ENCODE results near the gene HOOK1. TPM values are rescaled to one million over a fixed set of nuclear protein-coding genes. Genes with fewer than 3 reads are reported as not detected.

HOOK1 gene
- total and polyA plus RNA-seq, 9 donors: 0.15 to 9.9 (median 1.5) TPM

DNA sequence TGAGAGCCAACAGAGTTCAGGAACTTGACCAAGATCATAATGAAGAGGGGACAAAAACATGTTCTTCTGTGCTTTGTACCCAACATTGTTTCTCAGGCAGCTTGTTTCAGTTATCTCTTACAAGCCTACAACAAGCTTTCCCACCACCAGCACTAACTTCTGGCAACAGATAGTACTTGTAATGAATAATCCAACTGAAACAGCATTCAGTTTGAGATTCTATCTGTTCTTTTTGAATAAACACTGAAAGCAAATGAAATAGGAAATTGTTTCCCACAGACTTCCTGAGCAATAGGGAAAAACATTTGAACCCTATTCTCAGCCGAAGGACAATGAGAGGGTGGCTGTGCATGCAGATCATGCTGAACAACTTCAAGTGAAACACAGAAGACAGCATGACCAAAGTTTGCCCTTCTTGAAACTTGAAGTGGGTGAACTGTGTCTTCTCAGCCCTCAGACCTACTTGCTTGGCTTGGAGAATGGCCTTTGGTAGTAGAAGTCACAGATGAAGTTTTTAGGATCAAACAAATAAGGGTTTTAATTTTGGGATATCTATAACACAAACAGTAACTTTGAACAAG, 11.2 kb upstream of the HOOK1 start:
- Histone ChIP-seq H3K27ac (no peak overlapping the region), H3K4me3 (no peak overlapping the region), H3K4me1 (ENCODE audit: insufficient read depth) (no peaks in the 10 kb centered on the region), H3K9me3 (no peaks in the 10 kb centered on the region), H3K36me3 (no peaks in the 10 kb centered on the region), H3K27me3 (no peaks in the 10 kb centered on the region)
- WGBS, 3 donors: 76 to 86% (median 86%) methylated on average over 1 of the region's 1 CpG
- DNase-seq: no peak
- intact Hi-C loops (cut with DNase I): no loop called here
- no peak for TF ChIP-seq POLR2A (IDR thresholded peaks at IDR 0.05)
- no peak for TF ChIP-seq EP300 (IDR thresholded peaks at IDR 0.05)
- TF ChIP-seq, protein P1, sequence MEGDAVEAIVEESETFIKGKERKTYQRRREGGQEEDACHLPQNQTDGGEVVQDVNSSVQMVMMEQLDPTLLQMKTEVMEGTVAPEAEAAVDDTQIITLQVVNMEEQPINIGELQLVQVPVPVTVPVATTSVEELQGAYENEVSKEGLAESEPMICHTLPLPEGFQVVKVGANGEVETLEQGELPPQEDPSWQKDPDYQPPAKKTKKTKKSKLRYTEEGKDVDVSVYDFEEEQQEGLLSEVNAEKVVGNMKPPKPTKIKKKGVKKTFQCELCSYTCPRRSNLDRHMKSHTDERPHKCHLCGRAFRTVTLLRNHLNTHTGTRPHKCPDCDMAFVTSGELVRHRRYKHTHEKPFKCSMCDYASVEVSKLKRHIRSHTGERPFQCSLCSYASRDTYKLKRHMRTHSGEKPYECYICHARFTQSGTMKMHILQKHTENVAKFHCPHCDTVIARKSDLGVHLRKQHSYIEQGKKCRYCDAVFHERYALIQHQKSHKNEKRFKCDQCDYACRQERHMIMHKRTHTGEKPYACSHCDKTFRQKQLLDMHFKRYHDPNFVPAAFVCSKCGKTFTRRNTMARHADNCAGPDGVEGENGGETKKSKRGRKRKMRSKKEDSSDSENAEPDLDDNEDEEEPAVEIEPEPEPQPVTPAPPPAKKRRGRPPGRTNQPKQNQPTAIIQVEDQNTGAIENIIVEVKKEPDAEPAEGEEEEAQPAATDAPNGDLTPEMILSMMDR (IDR thresholded peaks at IDR 0.05): no peak

DNA sequence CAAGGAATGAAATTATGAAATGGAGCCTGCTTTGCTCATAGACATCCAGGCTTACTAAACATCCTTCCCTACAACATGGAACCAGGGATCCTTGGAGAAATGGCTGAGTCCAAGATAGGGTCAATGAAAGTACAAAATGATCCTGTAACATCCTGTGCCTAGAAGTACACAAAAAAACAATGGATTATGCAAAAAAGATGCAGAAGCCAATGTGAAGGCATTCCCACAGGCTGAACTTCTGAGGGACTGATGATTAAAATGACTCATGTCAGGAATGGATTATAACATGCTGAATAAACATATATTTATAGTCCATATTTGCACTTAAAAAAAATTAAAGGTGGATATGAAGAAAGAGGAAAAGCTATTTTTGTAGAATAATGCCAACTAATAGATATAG, 10.4 kb upstream of the HOOK1 start:
- DNase-seq: no peak

DNA sequence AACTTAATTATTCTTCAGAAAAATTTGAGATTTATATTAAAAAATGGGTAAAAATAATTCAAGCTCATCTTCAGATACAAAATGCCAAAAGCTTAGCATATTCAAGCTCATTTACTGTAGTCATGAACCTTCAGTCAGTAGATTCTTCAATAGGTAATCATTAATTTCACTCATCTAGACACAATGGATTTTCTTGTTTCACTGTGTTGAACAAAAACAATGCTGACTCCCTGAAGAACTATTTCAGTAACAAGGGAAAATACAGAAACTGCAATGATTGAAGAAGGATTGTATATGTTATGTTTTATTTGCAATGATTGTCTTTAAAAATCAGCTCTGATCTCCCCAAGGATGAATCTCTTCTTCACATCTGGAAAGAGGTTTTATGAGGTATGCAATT, 9.2 kb upstream of the HOOK1 start:
- no peak overlapping the region for H3K4me3 ChIP-seq
- H3K9me3 ChIP-seq: no peaks in the 10 kb centered on the region
- no peaks in the 10 kb centered on the region for H3K36me3 ChIP-seq
- no peak for DNase-seq
- intact Hi-C loops (cut with DNase I): no loop called here
- H3K27me3 ChIP-seq: no peaks in the 10 kb centered on the region
- TF ChIP-seq POLR2A (IDR thresholded peaks at IDR 0.05) (no peak), EP300 (IDR thresholded peaks at IDR 0.05) (no peak)
- TF ChIP-seq, protein P1 (IDR thresholded peaks at IDR 0.05): no peak
- H3K4me1 ChIP-seq (ENCODE audit: insufficient read depth): no peaks in the 10 kb centered on the region
- H3K27ac ChIP-seq: no peak overlapping the region

More for the DNA sequence above, 10.4 kb upstream of the HOOK1 start:
- TF ChIP-seq EP300 (IDR thresholded peaks at IDR 0.05): no peak
- TF ChIP-seq, protein P1 (IDR thresholded peaks at IDR 0.05): no peak
- TF ChIP-seq POLR2A (IDR thresholded peaks at IDR 0.05): no peak
- Histone ChIP-seq H3K36me3 (no peaks in the 10 kb centered on the region), H3K4me3 (no peak overlapping the region), H3K27me3 (no peaks in the 10 kb centered on the region), H3K27ac (no peak overlapping the region), H3K4me1 (ENCODE audit: insufficient read depth) (no peaks in the 10 kb centered on the region), H3K9me3 (no peaks in the 10 kb centered on the region)
- intact Hi-C loops (cut with DNase I): no loop called here

DNA sequence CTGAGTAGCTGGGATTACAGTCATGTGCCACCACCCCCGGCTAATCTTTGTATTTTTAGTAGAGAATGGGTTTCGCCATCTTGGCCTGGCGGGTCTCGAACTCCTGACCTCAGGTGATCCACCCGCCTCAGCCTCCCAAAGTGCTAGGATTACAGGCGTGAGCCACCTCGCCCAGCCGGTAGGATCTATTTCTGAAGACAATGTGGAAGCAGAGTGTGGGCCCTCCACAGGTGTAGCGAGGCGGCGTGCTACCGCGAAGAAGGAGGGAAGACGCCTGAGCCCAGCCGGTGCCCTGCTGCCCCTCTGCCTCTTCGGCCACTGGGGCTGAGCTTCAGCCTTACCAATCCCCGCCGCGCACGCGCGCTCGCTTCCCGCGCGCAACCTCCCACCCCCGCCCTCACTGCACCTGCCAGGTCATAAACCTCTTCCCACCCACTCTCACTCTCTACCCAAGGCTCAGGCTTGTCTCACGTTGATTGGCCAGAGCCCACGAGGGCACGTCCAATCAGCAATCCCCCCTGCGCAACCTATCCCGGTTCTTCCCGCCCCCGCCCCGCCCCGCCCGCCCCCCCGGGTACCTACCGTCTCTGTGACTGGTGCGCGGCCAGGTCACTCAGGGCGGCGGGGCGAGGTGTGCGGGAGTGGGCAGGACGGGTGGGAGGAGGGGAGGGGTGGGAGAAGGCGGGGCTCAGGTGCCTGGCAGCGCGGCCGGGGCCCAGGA, 409 bp upstream of the HOOK1 start:
- intact Hi-C loops (cut with DNase I): no loop called here
- H3K4me3 ChIP-seq: peak overlapping the region; percentile 32
- no peaks in the 10 kb centered on the region for H3K27me3 ChIP-seq
- no peaks in the 10 kb centered on the region for H3K36me3 ChIP-seq
- WGBS, 3 donors: 9 to 13% (median 11%) methylated on average over 36 to 50 of the region's 50 CpGs
- no peaks in the 10 kb centered on the region for H3K9me3 ChIP-seq
- peaks cover 5% of the 10 kb centered on the region for H3K4me1 ChIP-seq (ENCODE audit: insufficient read depth)
- H3K27ac ChIP-seq: no peak overlapping the region
- TF ChIP-seq EP300 (IDR thresholded peaks at IDR 0.05) (no peak), POLR2A (IDR thresholded peaks at IDR 0.05) (no peak)
- TF ChIP-seq, protein P1 (IDR thresholded peaks at IDR 0.05): no peak
- DNase-seq: peak; percentile 23 to 65 (median 41)
